WI38 (cell line): ENCODE data around the gene EIF1B.
"Not testable (repeated sequence)": the region's sequence is repeated elsewhere in the genome, so short reads cannot be mapped to it uniquely, and the experiment has no call there.

Source experiments
- H3K4me3 ChIP-seq: 2 replicates; pipeline ENCODE4 v1.5.1; 2011; ENCODE audit warnings: low read depth, mild to moderate bottlenecking, control low read depth, low read length
- CTCF ChIP-seq: IDR thresholded peaks from 2 replicates; pipeline ENCODE4 v1.5.1; 2012; ENCODE audit warnings: low read depth, mild to moderate bottlenecking, control low read depth, low read length

The EIF1B gene

GRCh38 chr3:40281995-40282394 lies 27.5 kb upstream of the EIF1B start:
- no peak for TF ChIP-seq CTCF

GRCh38 chr3:40283057-40283456 lies 26.4 kb upstream of the EIF1B start:
- H3K4me3 ChIP-seq = not testable (repeated sequence)

More at GRCh38 chr3:40281995-40282394, 27.5 kb upstream of the EIF1B start:
- H3K4me3 ChIP-seq = no peak overlapping the region

DNA sequence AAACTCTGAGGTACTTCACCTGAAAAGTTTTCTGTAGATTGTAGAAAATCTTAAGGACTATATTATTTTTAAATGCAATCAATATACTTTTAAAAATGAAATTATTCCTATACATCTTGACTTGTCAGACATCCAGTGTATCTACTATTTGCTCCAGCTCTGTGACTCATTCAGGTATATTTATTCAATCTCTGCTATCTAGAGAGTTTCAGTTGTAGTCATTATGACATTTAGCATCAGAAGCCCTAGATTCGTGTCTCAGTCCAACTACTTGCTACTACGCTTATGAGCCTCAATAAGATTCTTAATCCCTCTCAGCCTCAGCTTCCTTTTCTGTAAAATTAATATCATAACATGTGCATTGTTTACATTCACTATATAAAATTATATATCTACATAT lies 22.3 kb upstream of the EIF1B start:
- no peak for TF ChIP-seq CTCF
- no peak overlapping the region for H3K4me3 ChIP-seq

GRCh38 chr3:40290396-40290795 lies 19.1 kb upstream of the EIF1B start:
- H3K4me3 ChIP-seq = no peak overlapping the region
- no peak for TF ChIP-seq CTCF

DNA sequence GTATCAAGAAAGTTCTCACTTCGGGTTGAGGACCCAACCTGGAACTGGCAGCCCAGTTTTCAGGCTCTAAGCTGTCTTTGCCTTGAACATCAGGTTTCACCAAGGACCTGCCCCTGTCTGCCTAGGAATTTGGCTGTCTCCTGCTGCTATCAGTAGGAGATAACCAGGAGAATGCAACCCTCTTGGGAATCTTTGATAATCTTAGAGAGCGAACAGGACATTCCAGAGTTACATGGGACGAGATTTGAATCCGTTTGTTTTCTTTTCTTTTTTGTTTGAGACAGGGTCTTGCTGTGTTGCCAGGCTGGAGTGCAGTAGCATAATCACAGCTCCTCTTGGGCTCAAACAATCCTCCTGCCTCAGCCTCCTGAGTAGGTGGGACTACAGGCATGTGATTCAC lies 18.0 kb upstream of the EIF1B start:
- no peak overlapping the region for H3K4me3 ChIP-seq
- no peak for TF ChIP-seq CTCF

- no peak overlapping the region for H3K4me3 ChIP-seq
- no peak for TF ChIP-seq CTCF
Observed at GRCh38 chr3:40292637-40293349, 16.7 kb upstream of the EIF1B start.

- no peak overlapping the region for H3K4me3 ChIP-seq
- TF ChIP-seq CTCF = no peak
Observed at GRCh38 chr3:40294434-40294833, 15.1 kb upstream of the EIF1B start.

- H3K4me3 ChIP-seq = no peak overlapping the region
- no peak for TF ChIP-seq CTCF
Observed at GRCh38 chr3:40298075-40298474, 11.4 kb upstream of the EIF1B start.
